AG04450 (cell line): Measurements from ENCODE around the gene DBH. TPM values are rescaled to one million over a fixed set of nuclear protein-coding genes. Genes with fewer than 3 reads are reported as not detected.

Experiments
- CTCF ChIA-PET: fragments of 300-600, 350-600 bp; formaldehyde crosslinking; extraction: SDS; loops from one replicate; lab custom pipeline; 2022; ENCODE audit warnings: antibody characterized with exemption, inconsistent platforms; lab: Charles Lee
- POLR2A ChIA-PET: fragments of 350-600 bp; formaldehyde crosslinking; extraction: SDS; loops from one replicate; lab custom pipeline; 2021; ENCODE audit warnings: antibody characterized with exemption, inconsistent platforms; lab: Yijun Ruan, JAX
- DNase-seq: peaks from one replicate; pipeline ENCODE4 v3.0.0-alpha.2; 2011; ENCODE audit warnings: low read depth, low spot score
- H3K27ac ChIP-seq: one replicate; pipeline ENCODE4 v1.5.1; 2012; ENCODE audit warnings: low read depth, low read length, control low read depth
- H3K27me3 ChIP-seq: one replicate; pipeline ENCODE4 v1.6.0; 2012; ENCODE audit warnings: low read length; ENCODE audit not compliant: control insufficient read depth, insufficient read depth
- H3K4me3 ChIP-seq: 2 replicates; pipeline ENCODE4 v1.5.1; 2011; ENCODE audit warnings: mild to moderate bottlenecking, low read depth, low read length, control low read depth
- H3K9me3 ChIP-seq: 2 replicates; pipeline ENCODE4 v1.5.1; 2012; ENCODE audit warnings: low read length; ENCODE audit not compliant: control insufficient read depth, insufficient read depth
- polyA plus RNA-seq: library from polyadenylated mRNA; depleted of rRNA; stranded (reverse); fragments of >200 nt; gene quantifications from 2 replicates; pipeline ENCODE4 v1.2.3, GENCODE V29; 2011
- TF ChIP-seq, protein P1 (sequence below): IDR thresholded peaks from 2 replicates; pipeline ENCODE4 v1.5.1; 2011; ENCODE audit warnings: low read depth, low read length, control low read depth, inconsistent platforms

DBH gene
- polyA plus RNA-seq, 1 experiment, result not detected

DNA sequence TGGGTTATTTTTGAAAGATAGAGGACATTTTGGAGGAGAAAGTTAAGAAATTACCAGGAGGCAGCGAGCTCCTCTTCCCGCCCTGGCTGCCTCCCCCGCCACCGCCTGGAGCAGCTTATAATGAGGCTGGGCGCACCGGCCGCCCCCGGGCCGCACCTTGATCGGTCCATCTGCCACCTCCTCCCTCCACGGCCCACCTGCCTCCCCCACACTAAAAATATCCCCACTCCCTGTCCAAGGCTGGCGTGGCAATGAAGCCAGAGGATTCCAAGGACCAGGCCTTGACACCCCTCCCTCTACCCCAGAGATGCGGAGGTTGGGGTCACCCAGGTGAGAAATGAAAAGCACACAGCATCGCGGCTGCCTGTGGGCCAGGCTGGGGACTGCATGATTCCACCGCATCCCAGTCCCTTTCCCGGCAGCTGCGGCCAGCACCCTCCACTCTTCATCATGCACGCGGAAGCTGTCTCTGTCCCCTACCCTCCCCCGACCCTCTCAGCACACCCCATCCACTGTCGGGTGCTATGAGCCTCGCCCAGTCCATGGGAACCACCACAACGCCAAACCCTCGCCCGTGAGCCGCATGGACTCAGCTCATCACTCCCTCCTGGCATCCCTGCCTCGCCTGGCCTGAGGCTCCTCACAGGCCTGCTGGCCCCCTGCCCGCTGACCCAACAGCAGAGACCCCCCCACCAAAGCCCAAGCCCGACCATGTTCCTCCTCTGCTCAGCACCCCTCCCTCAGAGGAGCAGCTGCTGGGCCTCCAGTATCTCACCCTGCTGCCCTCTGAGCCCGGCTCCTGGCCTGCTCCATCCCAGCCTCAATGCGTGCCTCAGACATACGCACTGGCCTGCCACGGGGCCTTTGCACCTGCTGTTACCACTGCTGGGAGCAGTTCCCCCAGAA, 51.9 kb downstream of the DBH start:
- no peaks in the 10 kb centered on the region for H3K27me3 ChIP-seq
- ChIA-PET POLR2A (no interaction called here), CTCF (no interaction called here)
- TF ChIP-seq, protein P1, sequence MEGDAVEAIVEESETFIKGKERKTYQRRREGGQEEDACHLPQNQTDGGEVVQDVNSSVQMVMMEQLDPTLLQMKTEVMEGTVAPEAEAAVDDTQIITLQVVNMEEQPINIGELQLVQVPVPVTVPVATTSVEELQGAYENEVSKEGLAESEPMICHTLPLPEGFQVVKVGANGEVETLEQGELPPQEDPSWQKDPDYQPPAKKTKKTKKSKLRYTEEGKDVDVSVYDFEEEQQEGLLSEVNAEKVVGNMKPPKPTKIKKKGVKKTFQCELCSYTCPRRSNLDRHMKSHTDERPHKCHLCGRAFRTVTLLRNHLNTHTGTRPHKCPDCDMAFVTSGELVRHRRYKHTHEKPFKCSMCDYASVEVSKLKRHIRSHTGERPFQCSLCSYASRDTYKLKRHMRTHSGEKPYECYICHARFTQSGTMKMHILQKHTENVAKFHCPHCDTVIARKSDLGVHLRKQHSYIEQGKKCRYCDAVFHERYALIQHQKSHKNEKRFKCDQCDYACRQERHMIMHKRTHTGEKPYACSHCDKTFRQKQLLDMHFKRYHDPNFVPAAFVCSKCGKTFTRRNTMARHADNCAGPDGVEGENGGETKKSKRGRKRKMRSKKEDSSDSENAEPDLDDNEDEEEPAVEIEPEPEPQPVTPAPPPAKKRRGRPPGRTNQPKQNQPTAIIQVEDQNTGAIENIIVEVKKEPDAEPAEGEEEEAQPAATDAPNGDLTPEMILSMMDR, result no peak
- DNase-seq, result no peak
- H3K9me3 ChIP-seq, result no peaks in the 10 kb centered on the region; the same call in 1 of the 2 replicates
- no peak overlapping the region for H3K27ac ChIP-seq
- no peak overlapping the region for H3K4me3 ChIP-seq

GRCh38 chr9:133689151-133689763, 53.1 kb downstream of the DBH start:
- CTCF ChIA-PET, result no interaction called here
- Histone ChIP-seq H3K9me3 (no peaks in the 10 kb centered on the region; the same call in 1 of the 2 replicates), H3K27ac (no peak overlapping the region), H3K4me3 (no peak overlapping the region), H3K27me3 (no peaks in the 10 kb centered on the region)
- POLR2A ChIA-PET, result no interaction called here
- DNase-seq, result no peak
- TF ChIP-seq, protein P1, result no peak

GRCh38 chr9:133690081-133690561, 54.0 kb downstream of the DBH start:
- Histone ChIP-seq H3K27me3 (no peaks in the 10 kb centered on the region), H3K9me3 (no peaks in the 10 kb centered on the region; the same call in 1 of the 2 replicates), H3K4me3 (no peak overlapping the region), H3K27ac (no peak overlapping the region)
- DNase-seq, result no peak
- TF ChIP-seq, protein P1, result no peak
- ChIA-PET POLR2A (no interaction called here), CTCF (no interaction called here)

DNA sequence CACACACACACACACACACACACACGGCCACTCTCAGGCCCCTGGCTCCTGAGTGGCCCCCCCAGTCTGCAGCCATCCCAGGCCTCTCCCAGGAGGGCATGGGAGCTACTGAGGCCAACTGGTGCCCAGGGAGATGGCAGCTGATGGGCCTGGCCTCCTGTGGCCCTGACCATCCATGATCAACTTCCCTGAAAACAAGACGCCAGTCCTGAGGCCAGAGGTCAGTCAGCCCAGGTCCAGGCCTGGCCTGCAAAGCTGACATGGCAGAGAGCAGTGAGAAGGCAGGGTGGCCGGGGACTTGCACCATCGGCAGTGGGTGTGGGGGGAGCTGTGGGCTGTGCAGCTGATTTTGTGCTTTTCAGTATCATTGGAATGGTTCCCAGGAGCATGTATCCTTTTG, 55.0 kb downstream of the DBH start:
- no peaks in the 10 kb centered on the region for H3K27me3 ChIP-seq
- TF ChIP-seq, protein P1, result no peak
- CTCF ChIA-PET, result no interaction called here
- H3K9me3 ChIP-seq, result no peaks in the 10 kb centered on the region; the same call in 1 of the 2 replicates
- no peak for DNase-seq
- H3K4me3 ChIP-seq, result no peak overlapping the region
- POLR2A ChIA-PET, result interaction anchor here (0.6 kb wide), 1 partner anchor 1607 kb away, joined by 3 read pairs; no protein-coding TSS in a partner anchor
- no peak overlapping the region for H3K27ac ChIP-seq
